GM12878 (cell line): ENCODE measurements around the gene AGER.

Experiments used
- BHLHE40 ChIP-seq, 2 experiments: fragments of 450-650 bp in 1 of 2; IDR thresholded peaks; 2 replicates each; pipeline ENCODE4 v1.6.1; 2011 to 2017; ENCODE audit warnings: low read depth in 2 of 2, borderline replicate concordance in 1 of 2, improper control_type of control experiment in 1 of 2, low read length in 1 of 2, mild to moderate bottlenecking in 1 of 2
- EP300 ChIP-seq, 2 experiments: fragments of 150-350 bp in 1 of 2; IDR thresholded peaks; 2 replicates each; pipeline ENCODE4 v1.6.1; 2011 to 2012; ENCODE audit warnings: low read depth in 2 of 2, low read length in 2 of 2, borderline replicate concordance in 1 of 2, improper control_type of control experiment in 1 of 2, inconsistent platforms in 1 of 2; ENCODE audit not compliant: control insufficient read depth in 1 of 2
- ESRRA ChIP-seq: IDR thresholded peaks from 2 replicates; pipeline ENCODE4 v1.6.1; 2012; ENCODE audit warnings: mild to moderate bottlenecking, low read length, improper control_type of control experiment
- EZH2 ChIP-seq: IDR thresholded peaks from 2 replicates; pipeline ENCODE4 v1.6.1; 2012; ENCODE audit warnings: low read depth, mild to moderate bottlenecking, control low read depth, inconsistent platforms, low read length, borderline replicate concordance; ENCODE audit not compliant: control insufficient read depth
- MTA3 ChIP-seq: IDR thresholded peaks from 2 replicates; pipeline ENCODE4 v1.6.1; 2012; ENCODE audit warnings: low read length, inconsistent platforms, borderline replicate concordance
- PBX3 ChIP-seq: IDR thresholded peaks from 2 replicates; pipeline ENCODE4 v1.6.1; 2011; ENCODE audit warnings: mild to moderate bottlenecking, low read depth, low read length, moderate library complexity; ENCODE audit not compliant: insufficient replicate concordance
- POLR2AphosphoS5 ChIP-seq: IDR thresholded peaks from 2 replicates; pipeline ENCODE4 v1.6.1; 2011; ENCODE audit warnings: mild to moderate bottlenecking, low read length, inconsistent platforms
- WRNIP1 ChIP-seq: IDR thresholded peaks from 2 replicates; pipeline ENCODE4 v1.6.1; 2011; ENCODE audit warnings: low read depth, low read length, improper control_type of control experiment, borderline replicate concordance

- no peak for TF ChIP-seq PBX3
- no peak for TF ChIP-seq POLR2AphosphoS5
- no peak for TF ChIP-seq EP300 (IDR thresholded peaks at IDR 0.05; ENCODE audit: borderline replicate concordance in 1 of 2, control insufficient read depth in 1 of 2, low read depth in 2 of 2, low read length in 2 of 2)
- no peak for TF ChIP-seq EZH2
- no peak for TF ChIP-seq WRNIP1
- TF ChIP-seq ESRRA = no peak
- TF ChIP-seq BHLHE40 (IDR thresholded peaks at IDR 0.05; ENCODE audit: borderline replicate concordance in 1 of 2, low read depth in 2 of 2, low read length in 1 of 2) = no peak
- TF ChIP-seq MTA3 = no peak
Observed at GRCh38 chr6:32170294-32170693, 13.8 kb downstream of the AGER start.
